ENCODE measurements around the gene BACH2.

DNA sequence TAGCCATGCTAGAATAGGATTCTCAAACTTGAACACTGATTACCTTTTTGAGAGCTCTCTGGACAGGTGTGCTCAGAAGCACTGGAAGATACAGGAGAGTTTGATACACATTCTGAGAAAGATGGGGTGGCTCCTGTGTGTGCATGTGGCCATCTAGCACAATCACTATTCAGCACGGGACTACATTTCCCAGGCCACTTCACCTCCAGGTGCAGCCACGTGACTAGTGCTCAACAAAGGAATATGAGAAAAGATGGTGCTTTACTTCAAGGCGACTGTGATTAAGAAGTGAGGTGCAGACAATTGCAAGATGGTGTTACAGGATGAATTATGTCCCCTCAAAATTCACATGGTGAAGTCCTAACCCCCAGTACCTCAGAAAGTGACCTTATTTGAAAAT, 103.8 kb downstream of the BACH2 start:
- TF ChIP-seq, protein P1, sequence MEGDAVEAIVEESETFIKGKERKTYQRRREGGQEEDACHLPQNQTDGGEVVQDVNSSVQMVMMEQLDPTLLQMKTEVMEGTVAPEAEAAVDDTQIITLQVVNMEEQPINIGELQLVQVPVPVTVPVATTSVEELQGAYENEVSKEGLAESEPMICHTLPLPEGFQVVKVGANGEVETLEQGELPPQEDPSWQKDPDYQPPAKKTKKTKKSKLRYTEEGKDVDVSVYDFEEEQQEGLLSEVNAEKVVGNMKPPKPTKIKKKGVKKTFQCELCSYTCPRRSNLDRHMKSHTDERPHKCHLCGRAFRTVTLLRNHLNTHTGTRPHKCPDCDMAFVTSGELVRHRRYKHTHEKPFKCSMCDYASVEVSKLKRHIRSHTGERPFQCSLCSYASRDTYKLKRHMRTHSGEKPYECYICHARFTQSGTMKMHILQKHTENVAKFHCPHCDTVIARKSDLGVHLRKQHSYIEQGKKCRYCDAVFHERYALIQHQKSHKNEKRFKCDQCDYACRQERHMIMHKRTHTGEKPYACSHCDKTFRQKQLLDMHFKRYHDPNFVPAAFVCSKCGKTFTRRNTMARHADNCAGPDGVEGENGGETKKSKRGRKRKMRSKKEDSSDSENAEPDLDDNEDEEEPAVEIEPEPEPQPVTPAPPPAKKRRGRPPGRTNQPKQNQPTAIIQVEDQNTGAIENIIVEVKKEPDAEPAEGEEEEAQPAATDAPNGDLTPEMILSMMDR (IDR thresholded peaks at IDR 0.05), result no peak
- TF ChIP-seq, protein P2, sequence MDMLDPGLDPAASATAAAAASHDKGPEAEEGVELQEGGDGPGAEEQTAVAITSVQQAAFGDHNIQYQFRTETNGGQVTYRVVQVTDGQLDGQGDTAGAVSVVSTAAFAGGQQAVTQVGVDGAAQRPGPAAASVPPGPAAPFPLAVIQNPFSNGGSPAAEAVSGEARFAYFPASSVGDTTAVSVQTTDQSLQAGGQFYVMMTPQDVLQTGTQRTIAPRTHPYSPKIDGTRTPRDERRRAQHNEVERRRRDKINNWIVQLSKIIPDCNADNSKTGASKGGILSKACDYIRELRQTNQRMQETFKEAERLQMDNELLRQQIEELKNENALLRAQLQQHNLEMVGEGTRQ (IDR thresholded peaks at IDR 0.05), result no peak
- TF ChIP-seq POLR2A (IDR thresholded peaks at IDR 0.05; ENCODE audit: low read length), result no peak
- TF ChIP-seq EP300 (IDR thresholded peaks at IDR 0.05), result no peak
- no peak for TF ChIP-seq NR3C1 (IDR thresholded peaks at IDR 0.05)
- no peak for TF ChIP-seq SMC3 (IDR thresholded peaks at IDR 0.05)
- TF ChIP-seq, protein P3, sequence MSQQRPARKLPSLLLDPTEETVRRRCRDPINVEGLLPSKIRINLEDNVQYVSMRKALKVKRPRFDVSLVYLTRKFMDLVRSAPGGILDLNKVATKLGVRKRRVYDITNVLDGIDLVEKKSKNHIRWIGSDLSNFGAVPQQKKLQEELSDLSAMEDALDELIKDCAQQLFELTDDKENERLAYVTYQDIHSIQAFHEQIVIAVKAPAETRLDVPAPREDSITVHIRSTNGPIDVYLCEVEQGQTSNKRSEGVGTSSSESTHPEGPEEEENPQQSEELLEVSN (IDR thresholded peaks at IDR 0.05; ENCODE audit: borderline replicate concordance, low read depth), result no peak
- TF ChIP-seq, protein P4, sequence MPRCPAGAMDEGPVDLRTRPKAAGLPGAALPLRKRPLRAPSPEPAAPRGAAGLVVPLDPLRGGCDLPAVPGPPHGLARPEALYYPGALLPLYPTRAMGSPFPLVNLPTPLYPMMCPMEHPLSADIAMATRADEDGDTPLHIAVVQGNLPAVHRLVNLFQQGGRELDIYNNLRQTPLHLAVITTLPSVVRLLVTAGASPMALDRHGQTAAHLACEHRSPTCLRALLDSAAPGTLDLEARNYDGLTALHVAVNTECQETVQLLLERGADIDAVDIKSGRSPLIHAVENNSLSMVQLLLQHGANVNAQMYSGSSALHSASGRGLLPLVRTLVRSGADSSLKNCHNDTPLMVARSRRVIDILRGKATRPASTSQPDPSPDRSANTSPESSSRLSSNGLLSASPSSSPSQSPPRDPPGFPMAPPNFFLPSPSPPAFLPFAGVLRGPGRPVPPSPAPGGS (IDR thresholded peaks at IDR 0.05), result no peak
- TF ChIP-seq EHMT2 (IDR thresholded peaks at IDR 0.05; ENCODE audit: low read depth), result no peak
- no peak for TF ChIP-seq ZC3H11A (IDR thresholded peaks at IDR 0.05)
